HG02852 (cell line): ENCODE measurements around the gene BLACAT1.
"Not testable (repeated sequence)": the region's sequence is repeated elsewhere in the genome, so short reads cannot be mapped to it uniquely, and the experiment has no call there.

Experiments
- ATAC-seq: cut with Tn5 transposase; IDR thresholded peaks from one replicate; pipeline ENCODE4 v1.9.1; 2021; ENCODE audit warnings: mild to moderate bottlenecking, moderate library complexity; ENCODE audit not compliant: unreplicated experiment

Gene BLACAT1

DNA sequence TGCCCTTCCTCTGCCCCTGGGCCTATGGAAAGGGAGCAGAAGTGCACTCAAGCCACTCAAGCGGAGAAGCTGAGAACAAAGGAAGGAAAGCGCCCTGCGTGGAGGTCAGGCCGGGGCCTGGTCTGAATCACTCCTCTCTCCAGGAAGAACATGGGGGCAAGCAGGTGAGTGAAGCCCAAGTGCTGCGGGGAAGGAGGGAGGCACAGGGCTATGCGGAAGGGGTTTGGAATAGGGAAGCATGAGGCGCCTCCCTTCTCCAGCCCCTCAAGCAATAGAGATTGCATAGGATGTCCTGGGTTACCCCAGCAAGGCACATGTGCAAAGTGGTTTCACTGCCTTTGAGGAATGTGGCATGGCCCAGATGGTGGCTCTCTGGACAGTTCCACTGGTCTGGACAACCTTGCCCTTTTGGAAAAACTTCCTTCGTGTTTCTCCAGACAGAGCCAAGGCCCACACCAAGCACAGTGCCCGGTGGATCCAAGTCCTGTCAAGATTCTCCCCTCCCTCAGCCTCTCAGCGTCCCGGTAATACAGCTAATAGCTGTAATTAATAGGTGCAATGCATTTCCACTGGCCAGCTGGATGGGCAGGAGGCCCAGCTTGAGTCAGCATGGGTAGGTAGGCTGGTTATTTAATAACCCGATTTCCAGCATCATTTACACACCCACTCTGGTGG, 13.7 kb downstream of the BLACAT1 start:
- ATAC-seq = no peak

DNA sequence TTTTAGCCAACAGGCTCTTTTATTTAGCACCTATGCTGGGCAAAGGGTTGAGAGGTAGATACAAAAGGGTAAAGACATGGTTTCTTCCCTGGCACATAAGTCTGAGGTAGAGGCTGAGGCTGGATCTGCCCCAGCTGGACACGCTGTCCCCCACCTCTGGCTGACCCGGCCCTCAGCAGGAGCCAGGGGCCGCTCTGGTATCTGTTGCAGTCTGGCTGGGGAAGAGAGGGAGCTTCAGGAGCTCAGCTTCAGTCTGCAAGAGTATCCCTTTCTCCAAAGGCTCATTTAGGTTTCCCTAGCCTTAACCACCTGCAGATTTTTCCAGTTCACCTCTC, 14.2 kb downstream of the BLACAT1 start:
- ATAC-seq = no peak

DNA sequence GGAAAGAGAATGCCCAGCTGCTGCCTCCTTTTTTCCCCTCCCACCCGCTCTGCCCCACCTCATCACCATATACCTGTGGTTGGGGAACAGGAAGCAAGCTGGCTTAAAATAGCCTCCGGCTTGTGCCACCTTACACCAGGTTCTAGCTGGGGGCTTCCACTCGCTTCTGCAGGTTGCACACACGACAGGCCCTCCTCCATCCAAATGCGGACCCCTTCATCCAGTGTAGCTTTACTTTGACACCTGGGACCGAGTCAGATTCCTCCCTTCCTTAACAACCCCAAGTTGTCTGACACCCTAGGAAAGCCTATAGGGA, 14.6 kb downstream of the BLACAT1 start:
- ATAC-seq = no peak

DNA sequence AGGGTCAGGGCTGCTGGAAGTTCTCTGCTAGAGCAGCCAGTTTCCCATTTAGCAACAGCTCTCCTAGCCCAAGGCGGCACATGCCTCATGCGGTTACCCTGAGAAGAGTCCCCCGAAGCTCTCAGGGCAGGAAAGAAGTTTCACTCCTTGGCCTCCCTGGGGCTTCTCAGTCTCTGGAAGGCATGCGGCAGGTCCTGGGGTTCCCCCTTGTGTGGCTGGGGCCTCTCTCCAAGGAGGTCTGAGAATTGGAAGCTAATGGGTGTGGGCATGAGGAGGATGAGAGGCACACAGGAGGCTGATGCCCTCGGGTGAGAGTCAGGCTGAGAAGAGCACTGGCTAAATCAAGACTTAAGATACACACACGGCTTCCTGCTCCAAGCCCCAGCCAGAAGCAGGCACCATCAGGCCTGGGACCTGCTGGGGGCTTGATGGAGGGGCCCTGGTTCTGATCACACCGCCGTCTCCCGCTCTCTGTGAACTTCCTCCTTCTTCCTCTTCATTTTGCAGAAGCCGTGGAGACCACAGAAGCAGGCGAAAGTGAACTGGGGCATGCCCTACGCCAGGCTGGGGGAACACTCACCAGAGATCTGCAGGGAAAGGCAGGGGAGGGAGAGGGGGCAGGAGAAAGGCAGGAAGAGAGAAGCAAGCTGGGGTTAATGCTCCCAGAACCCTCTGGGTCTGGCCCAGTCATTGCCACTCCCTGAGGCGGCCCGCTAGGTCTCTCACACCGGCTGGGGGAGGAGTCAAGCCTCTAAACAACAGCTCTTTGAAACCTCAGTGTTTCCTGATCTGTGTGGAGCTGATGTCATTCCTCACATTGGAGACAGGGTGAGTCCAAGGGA, 15.1 kb downstream of the BLACAT1 start:
- peak; percentile 77 for ATAC-seq

DNA sequence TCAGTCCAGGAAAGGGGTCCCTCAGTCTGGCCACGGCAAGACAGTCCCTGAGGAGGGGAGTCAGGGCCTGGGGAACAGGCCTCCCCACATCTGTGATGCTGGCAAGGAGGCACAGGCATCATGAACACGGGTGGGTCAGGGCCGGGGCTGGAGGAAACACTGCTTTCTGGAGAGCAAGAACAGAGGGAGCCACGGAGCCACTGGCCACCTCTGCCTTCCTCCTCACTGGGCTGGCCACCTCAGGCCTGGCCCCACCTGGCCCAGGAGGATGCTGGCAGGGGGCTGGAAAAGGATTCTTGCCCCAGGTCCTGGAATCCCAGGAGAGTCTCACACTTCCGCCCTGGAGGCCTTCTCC, 15.7 kb downstream of the BLACAT1 start:
- ATAC-seq = no peak

DNA sequence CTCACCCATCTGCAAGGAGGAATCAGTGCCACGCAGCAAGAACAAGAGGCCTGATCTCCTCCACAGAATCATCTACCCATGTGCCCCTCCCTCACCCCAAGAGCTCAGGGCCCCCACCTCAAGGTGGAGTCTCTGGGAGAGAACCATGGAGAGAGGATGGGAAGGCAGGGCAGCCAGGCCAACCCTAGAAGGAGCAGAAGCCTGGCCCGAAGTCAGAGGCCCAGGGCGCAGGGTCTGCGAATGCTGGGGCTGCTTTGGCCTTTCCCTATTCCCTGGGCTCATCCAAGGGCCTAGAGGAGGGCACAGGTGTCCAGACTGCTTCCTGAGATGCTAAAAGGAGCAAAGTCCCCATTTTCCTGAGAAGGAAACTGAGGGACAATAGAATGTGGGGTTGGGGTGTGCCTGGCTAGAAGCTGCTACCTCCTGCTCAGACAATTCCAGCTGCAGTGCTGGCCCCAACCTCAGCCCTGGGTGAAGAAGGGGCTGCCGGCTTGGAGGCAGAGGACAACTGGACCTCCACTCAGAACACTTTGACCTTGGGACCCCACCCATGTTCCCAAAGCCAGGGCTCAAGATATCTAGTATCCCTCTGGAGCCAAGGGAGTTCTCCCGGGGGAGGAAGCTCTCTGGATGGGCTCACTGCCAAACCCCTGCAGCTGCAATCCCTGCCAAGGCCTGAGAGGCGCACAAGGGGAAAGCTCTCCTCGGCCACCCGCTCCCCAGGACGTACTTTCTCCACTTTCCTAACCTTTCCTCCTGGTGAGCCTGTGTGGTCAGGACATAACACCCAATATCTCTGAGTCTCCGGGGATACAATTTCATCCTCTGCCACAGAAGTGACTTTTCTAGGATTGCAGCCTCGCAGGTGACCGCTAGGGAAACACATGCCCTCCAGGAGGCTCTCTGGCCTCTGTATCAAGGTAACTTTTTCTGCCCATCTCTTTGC, 17.4 kb downstream of the BLACAT1 start:
- no peak for ATAC-seq

DNA sequence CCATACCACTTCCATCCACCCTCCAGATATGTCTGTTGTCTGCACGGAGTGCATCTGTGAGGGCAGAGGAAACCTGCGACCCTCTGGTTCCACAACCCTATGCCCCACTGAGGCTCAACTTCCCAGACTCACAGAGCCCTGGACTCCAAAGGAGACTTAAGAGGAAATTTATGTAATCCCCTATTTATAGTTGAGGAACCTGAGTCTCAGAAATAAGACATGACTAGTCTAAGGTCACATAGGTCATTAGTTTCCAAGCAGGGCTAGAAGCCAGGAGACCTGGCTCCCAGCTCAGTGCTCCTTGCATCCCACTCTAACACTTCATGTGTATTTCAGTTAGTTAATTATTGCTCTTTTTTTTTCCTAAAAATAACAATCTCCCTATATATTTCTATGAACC, 18.3 kb downstream of the BLACAT1 start:
- no peak for ATAC-seq

DNA sequence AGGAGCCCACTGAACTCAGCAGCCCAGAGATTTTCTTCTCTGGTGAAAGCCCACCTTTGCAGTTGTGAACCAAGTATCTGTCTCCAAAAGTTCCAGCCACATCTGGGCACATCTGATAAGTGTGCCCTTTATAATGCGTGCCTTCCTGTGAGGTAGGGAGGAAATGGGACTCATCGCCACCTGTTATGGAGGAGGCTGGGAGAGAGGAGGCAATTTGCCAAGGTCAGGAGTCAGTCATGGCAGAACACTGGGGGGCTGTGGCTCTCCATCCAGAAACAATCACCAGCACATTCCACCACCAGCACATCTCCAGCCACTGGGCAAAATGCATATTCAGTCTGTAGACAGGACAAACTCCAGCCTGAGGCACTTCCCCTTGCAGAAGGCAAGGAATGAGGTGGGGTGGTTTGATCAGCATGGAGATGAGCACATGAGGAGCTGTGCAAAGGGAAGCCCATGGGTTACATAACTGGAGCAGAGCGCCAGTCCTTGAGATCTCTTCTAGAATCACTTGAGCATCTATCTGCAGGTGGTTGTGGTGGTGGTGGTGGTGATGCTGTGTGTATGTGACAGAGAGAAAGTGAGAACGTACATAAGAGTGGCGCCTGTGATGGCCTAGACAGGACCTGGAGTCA, 19.0 kb downstream of the BLACAT1 start:
- no peak for ATAC-seq

DNA sequence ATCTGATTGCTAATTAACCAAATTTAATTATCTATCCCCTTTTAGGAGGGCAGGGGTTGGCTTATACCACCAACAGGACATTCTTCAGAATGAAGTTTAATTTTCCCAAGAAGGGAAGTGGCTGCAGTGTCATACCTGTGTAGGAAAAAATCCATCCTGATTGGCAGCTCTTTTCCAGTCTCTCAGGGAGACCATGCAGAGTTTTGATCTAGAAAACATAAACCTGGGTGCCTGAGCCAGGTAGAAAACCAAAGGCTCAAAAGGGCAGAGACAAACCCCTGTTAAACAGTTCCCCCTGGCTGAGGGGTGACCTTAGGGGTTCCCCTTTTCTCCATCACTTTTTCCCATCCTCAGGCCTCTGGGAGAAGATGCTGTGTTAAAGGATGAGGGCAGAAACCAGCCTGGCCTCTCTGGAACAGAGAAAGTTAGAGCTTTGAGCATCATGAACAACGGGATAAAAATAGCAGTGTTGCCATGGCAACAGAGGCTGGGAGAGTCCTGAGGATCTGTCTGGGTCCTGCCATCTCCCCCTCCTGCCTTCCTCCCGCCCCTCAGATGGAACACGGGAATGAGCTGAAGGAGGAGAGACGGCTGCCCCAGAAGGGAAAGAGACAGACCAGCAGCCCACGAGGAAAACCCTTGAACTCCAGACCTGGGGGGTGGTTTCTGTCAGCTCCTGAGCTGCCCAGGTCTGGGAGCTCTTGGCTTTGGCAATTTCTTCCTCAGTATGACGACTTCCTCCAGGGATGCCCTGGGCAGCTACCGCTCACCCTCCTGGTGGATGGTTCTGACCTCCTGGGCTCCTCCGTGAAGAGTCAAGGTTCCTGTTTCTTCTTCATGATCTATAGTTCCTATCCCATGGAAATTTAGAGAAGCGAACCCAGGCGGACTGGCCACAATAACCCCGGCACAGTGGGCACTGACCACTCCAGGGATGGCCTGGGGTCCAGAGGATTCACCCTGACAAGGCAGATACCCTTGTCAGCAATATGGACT, 20.0 kb downstream of the BLACAT1 start:
- no peak for ATAC-seq

DNA sequence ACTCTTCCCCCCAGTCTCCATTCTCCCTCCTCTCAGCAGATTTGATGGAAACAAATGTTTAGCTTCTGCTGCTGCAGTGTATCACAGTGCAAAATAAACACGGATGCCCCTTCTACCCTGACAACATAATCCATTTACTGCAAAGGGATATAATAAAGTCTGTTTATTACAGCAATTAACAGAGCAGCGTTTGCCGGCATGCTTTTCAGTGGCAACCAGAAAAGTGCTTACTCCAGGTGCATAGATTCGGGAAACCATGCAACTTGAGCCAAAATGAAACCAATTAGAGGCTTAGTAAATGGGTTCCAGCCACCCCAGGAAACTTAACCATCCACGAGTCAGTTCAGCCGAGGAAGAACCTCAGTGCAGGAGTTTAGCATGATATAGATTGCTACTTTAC, 21.1 kb downstream of the BLACAT1 start:
- no peak for ATAC-seq

DNA sequence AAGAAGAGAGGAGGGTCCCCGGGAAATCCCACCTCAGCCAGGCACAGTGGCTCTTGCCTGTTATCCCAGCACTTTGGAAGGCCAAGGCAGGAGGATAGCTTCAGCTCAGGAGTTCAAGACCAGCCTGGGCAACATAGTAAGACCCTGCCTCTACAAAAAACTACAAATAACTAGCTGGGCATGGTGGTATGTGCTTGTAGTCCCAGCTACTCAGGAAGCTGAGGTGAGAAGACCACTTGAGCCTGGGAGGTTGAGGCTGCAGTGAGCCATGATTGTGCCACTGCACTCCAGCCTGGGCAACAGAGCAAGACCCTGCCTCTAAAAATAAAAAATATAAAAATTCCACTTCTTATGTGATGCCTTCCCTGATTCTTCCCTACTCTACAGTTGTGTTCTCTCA, 23.2 kb downstream of the BLACAT1 start:
- ATAC-seq = not testable (repeated sequence)

DNA sequence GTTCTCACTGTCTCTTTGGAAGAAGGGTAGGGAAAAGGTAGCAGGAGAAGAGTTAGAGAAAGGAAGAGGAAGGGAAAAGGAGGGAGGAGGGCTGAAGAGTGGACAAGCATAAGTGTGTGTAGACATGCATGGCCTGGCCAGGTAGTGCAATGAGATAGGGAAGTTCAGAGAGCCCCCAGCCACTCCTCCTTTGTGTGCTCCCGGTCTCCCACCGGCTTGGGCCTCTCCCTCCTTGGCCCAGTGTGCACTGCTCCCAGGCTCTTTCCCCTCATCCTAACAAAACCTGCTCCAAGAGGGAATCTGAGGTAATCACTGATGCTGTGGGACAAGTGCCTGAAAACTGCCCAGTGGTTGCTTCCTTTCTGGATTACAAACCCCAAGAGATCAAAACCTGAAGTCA, 23.7 kb downstream of the BLACAT1 start:
- no peak for ATAC-seq

DNA sequence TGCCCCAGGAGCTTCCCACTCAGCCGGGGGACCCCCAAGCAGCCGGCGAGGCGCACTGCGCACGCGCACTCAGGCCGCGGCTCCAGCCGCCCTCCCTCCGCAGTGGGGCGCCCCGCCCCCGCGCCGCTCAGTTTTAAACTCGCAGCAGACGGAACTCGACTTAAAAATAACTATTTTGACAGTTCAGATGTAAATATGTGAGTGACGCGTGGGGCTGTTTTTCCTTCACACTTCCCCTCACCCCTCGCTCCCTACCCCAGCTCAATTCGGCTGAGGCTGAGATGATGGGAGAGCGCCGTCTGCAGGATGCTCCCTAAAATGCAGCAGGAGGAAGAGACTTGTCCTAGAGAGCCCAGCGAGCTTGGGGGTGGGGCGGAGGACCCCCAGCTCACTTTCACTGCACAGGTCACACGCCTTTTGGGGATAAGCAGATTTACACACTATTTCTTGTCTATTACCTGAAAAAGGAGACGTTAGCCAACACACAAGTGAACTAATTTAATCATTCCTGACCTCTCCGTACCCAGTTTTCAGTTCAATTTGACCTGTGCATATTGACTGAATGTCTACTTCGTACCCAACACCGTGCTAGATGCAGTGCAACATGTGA, 25.0 kb downstream of the BLACAT1 start:
- no peak for ATAC-seq

DNA sequence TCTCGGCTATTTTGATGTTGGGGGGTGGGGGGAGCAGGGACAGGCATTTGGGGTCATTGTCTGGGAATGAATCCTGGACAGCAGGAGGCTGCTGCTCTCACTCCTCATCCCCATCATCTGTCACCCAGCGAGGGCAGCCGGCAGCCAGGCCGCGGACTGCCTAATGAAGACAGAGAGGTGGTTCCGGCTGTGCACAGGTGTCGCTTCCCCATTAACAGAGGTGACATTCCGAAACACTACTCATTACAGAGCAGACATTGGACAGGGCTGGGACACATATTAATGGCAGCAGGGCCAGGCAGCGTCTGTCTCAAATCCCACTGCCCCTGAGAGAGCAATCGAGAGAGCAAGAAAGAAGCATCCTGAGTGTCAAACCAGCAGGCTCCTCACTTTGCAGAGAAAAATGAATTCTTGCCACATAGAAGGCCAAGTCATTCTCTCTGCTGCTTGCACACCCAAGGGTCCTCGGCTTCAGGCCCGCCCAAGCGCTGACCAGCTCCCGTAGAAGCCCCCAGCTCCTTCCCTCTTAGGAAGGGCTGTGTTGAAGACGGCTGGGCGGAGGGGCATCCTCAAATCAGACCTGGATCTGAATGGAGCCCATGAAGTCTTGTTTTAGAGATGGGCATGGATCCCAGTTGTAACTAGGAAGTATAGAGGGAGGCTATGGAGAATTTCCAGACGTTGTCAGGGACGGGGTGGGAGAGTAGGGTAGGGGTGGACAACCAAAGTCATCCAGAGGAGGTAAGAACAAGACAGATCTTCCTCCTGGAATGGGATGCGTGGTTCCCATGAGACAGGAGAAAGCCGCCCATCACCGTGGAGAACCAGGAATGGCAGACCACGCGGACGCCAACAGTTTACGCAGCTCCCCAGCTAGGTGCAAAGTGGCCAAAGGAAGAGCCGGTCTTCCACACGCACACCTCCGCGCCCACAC, 25.8 kb downstream of the BLACAT1 start:
- ATAC-seq = no peak

DNA sequence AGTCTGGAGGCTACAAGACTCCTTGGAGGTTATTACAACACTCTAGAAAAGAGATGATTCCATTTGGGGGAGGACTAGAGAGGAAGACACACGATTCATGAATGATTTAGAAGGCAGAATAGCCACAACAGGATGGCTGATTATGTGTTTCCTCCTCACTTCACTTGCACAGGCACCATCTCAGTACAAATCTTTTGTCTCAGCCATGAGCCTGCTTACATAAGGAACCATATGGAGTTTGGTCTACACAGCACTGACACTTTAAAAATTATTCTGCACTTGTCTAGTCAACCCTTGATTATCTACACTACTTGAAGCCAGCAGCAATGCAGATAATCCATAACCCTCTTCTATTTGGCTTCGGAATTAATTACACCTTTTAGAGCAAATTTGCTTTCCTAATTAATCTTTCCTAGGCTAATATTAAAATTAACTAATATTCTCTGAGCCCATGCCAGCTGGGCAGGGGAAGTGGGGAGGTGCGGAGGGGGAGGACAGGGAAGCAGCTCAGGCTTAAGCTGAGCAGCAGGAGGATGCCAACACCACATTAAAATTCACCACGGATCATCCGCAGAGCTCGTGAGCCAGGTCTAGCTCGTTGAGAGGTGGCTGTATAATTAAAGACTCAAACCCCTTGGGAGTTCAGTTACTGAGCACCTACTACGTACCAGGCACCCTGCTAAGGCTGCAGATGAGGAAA, 30.8 kb downstream of the BLACAT1 start:
- ATAC-seq = no peak

DNA sequence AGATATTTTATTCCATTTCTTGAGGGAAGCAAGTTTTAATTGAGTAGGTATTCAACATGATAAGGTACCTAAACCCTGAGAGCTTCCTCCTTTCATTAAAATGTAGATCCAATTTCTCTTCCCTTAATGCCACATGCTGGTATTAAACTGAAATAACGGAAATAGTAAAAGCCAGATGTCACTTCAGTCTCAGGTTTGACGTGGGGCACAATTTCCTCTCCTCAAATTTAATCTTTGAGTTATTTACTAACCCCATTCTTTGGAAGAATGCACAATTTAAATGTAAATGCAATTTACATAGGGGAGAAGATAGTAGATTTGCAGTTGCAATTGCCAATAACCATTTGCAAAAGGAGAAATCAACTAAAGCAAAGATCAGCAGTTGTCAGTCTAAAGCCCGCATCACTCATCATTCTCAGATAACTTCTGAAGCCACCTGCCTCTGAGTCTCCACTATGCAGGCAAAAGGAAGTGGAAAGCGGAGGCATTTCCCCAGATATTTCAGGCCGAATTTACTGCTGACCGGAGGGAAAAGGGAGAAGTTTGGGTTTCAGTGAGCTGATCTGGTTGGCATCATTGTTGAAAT, 31.9 kb downstream of the BLACAT1 start:
- no peak for ATAC-seq

DNA sequence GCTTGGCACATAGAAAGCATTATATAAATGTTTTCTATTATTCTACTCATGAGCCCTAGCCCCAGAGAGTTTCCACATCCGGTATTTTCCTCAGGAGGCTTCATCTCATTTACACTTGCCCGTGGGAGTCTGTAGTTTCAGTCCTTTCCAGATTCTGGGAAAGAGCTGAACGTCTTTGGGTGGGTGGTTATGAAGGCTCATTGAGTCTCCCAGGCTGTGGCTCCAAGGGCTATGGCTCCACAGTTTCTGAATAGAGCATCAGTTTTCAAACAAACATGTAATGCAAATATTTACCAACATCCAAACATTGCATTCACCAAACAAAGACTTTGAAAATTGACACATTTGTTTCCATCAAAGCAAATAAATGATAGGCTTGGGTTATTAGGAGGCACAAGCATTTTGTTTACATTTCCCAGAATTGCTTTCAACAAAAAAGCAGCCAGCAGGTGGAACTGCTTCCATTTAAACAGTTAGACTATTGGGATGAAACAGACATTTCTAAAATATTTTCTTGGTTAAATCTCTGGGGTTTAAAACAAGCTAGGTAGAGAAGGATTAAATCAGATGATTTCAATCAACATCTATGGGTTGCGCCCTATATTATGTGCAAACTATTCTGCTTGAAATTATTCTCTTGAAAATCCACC, 32.7 kb downstream of the BLACAT1 start:
- ATAC-seq = no peak
